ENCODE results near the gene MLST8. TPM values are rescaled to one million over a fixed set of nuclear protein-coding genes. Genes with fewer than 3 reads are reported as not detected.
A peak's percentile ranks its signal among the peaks of the same experiment; 100 is the strongest.
"Not testable (repeated sequence)": the region's sequence is repeated elsewhere in the genome, so short reads cannot be mapped to it uniquely, and the experiment has no call there.

Gene MLST8
- total RNA-seq, 1 experiment from 2014 or later, result 58.0 TPM

GRCh38 chr16:2198283-2198682, 7.0 kb upstream of the MLST8 start:
- no peak for DNase-seq
- peaks cover 10% of the 10 kb centered on the region for H3K4me1 Mint-ChIP-seq (ENCODE audit: low read depth, unreplicated experiment)
- H3K27me3 Mint-ChIP-seq (ENCODE audit: unreplicated experiment), result peaks cover 92% of the 10 kb centered on the region
- TF ChIP-seq CTCF (IDR thresholded peaks at IDR 0.05; ENCODE audit: unreplicated experiment), result no peak
- BruUV-seq (replicated peaks), result no TSS peak
- no peak overlapping the region for H3K27ac Mint-ChIP-seq (ENCODE audit: unreplicated experiment)
- intact Hi-C loops (cut with micrococcal nuclease; ENCODE audit: unreplicated experiment), result no loop called here
- no peaks in the 10 kb centered on the region for H3K9me3 Mint-ChIP-seq (ENCODE audit: low read depth, unreplicated experiment)
- peaks cover 20% of the 10 kb centered on the region for H3K36me3 Mint-ChIP-seq (ENCODE audit: insufficient read depth, unreplicated experiment)
- no peak overlapping the region for H3K4me3 Mint-ChIP-seq (ENCODE audit: low read depth, unreplicated experiment)
- CTCF ChIA-PET, result interaction anchor here (1.1 kb wide), 1 partner anchor 53 kb away, joined by 3 read pairs; the partner anchor contains the start of gene ECI1

GRCh38 chr16:2199095-2199494, 6.2 kb upstream of the MLST8 start:
- Mint-ChIP-seq H3K4me3 (ENCODE audit: low read depth, unreplicated experiment) (no peak overlapping the region), H3K4me1 (ENCODE audit: low read depth, unreplicated experiment) (peaks cover 10% of the 10 kb centered on the region), H3K9me3 (ENCODE audit: low read depth, unreplicated experiment) (no peaks in the 10 kb centered on the region), H3K27me3 (ENCODE audit: unreplicated experiment) (peaks cover 84% of the 10 kb centered on the region), H3K27ac (ENCODE audit: unreplicated experiment) (no peak overlapping the region), H3K36me3 (ENCODE audit: insufficient read depth, unreplicated experiment) (peaks cover 20% of the 10 kb centered on the region)
- BruUV-seq (replicated peaks), result no TSS peak
- CTCF ChIA-PET, result interaction anchor here (1.1 kb wide), 1 partner anchor 52 kb away, joined by 3 read pairs; the partner anchor contains the start of gene ECI1
- intact Hi-C loops (cut with micrococcal nuclease; ENCODE audit: unreplicated experiment), result no loop called here
- DNase-seq, result no peak
- no peak for TF ChIP-seq CTCF (IDR thresholded peaks at IDR 0.05; ENCODE audit: unreplicated experiment)

- peaks cover 78% of the 10 kb centered on the region for H3K27me3 Mint-ChIP-seq (ENCODE audit: unreplicated experiment)
- no peak overlapping the region for H3K4me3 Mint-ChIP-seq (ENCODE audit: low read depth, unreplicated experiment)
- intact Hi-C loops (cut with micrococcal nuclease; ENCODE audit: unreplicated experiment), result no loop called here
- CTCF ChIA-PET, result interaction anchor here (0.6 kb wide), 1 partner anchor 493 kb away, joined by 3 read pairs; no protein-coding TSS in a partner anchor
- no peak overlapping the region for H3K27ac Mint-ChIP-seq (ENCODE audit: unreplicated experiment)
- no peak for DNase-seq
- TF ChIP-seq CTCF (IDR thresholded peaks at IDR 0.05; ENCODE audit: unreplicated experiment), result no peak
- peaks cover 16% of the 10 kb centered on the region for H3K4me1 Mint-ChIP-seq (ENCODE audit: low read depth, unreplicated experiment)
- no TSS peak for BruUV-seq (replicated peaks)
- H3K9me3 Mint-ChIP-seq (ENCODE audit: low read depth, unreplicated experiment), result no peaks in the 10 kb centered on the region
- H3K36me3 Mint-ChIP-seq (ENCODE audit: insufficient read depth, unreplicated experiment), result peaks cover 20% of the 10 kb centered on the region
Measured at GRCh38 chr16:2199621-2200139, 5.6 kb upstream of the MLST8 start.

GRCh38 chr16:2200313-2200712, 4.9 kb upstream of the MLST8 start:
- TF ChIP-seq CTCF (IDR thresholded peaks at IDR 0.05; ENCODE audit: unreplicated experiment), result no peak
- no peak for DNase-seq
- CTCF ChIA-PET, result interaction anchor here (0.6 kb wide), 1 partner anchor 493 kb away, joined by 3 read pairs; no protein-coding TSS in a partner anchor
- peaks cover 23% of the 10 kb centered on the region for H3K36me3 Mint-ChIP-seq (ENCODE audit: insufficient read depth, unreplicated experiment)
- no peak overlapping the region for H3K27ac Mint-ChIP-seq (ENCODE audit: unreplicated experiment)
- no TSS peak for BruUV-seq (replicated peaks)
- H3K4me3 Mint-ChIP-seq (ENCODE audit: low read depth, unreplicated experiment), result no peak overlapping the region
- peaks cover 11% of the 10 kb centered on the region for H3K4me1 Mint-ChIP-seq (ENCODE audit: low read depth, unreplicated experiment)
- no peaks in the 10 kb centered on the region for H3K9me3 Mint-ChIP-seq (ENCODE audit: low read depth, unreplicated experiment)
- intact Hi-C loops (cut with micrococcal nuclease; ENCODE audit: unreplicated experiment), result no loop called here
- H3K27me3 Mint-ChIP-seq (ENCODE audit: unreplicated experiment), result peaks cover 71% of the 10 kb centered on the region

- Mint-ChIP-seq H3K4me1 (ENCODE audit: low read depth, unreplicated experiment) (peaks cover 28% of the 10 kb centered on the region), H3K27me3 (ENCODE audit: unreplicated experiment) (peaks cover 43% of the 10 kb centered on the region), H3K4me3 (ENCODE audit: low read depth, unreplicated experiment) (peak overlapping the region; percentile 33), H3K36me3 (ENCODE audit: insufficient read depth, unreplicated experiment) (peaks cover 40% of the 10 kb centered on the region)
- H3K27ac Mint-ChIP-seq (ENCODE audit: unreplicated experiment); intact Hi-C loops (cut with micrococcal nuclease; ENCODE audit: unreplicated experiment); BruUV-seq (replicated peaks); DNase-seq; H3K9me3 Mint-ChIP-seq (ENCODE audit: low read depth, unreplicated experiment): not testable (repeated sequence)
- CTCF ChIA-PET, result interaction anchor here (1.8 kb wide), 1 partner anchor 9 kb away, joined by 6 read pairs; no protein-coding TSS in a partner anchor
Measured at GRCh38 chr16:2203119-2203688, 2.0 kb upstream of the MLST8 start.

Measured in Calu3 (cell line).